Measurements from ENCODE around the gene APLP1.
"Not testable (repeated sequence)": the region's sequence is repeated elsewhere in the genome, so short reads cannot be mapped to it uniquely, and the experiment has no call there.

Gene APLP1

GRCh38 chr19:35908010-35908441 lies 39.7 kb downstream of the APLP1 start, which contains the start of gene TYROBP:
TYROBP (minus strand) TSS chr19:35908295; CDS start chr19:35908228, 67 bp downstream.
- no peak within 1 kb of the TSS for H3K27ac ChIP-seq
- TF ChIP-seq ZFX (IDR thresholded peaks at IDR 0.05; ENCODE audit: borderline replicate concordance), result no peak
- TF ChIP-seq, protein P1, sequence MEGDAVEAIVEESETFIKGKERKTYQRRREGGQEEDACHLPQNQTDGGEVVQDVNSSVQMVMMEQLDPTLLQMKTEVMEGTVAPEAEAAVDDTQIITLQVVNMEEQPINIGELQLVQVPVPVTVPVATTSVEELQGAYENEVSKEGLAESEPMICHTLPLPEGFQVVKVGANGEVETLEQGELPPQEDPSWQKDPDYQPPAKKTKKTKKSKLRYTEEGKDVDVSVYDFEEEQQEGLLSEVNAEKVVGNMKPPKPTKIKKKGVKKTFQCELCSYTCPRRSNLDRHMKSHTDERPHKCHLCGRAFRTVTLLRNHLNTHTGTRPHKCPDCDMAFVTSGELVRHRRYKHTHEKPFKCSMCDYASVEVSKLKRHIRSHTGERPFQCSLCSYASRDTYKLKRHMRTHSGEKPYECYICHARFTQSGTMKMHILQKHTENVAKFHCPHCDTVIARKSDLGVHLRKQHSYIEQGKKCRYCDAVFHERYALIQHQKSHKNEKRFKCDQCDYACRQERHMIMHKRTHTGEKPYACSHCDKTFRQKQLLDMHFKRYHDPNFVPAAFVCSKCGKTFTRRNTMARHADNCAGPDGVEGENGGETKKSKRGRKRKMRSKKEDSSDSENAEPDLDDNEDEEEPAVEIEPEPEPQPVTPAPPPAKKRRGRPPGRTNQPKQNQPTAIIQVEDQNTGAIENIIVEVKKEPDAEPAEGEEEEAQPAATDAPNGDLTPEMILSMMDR (IDR thresholded peaks at IDR 0.05), result no peak

DNA sequence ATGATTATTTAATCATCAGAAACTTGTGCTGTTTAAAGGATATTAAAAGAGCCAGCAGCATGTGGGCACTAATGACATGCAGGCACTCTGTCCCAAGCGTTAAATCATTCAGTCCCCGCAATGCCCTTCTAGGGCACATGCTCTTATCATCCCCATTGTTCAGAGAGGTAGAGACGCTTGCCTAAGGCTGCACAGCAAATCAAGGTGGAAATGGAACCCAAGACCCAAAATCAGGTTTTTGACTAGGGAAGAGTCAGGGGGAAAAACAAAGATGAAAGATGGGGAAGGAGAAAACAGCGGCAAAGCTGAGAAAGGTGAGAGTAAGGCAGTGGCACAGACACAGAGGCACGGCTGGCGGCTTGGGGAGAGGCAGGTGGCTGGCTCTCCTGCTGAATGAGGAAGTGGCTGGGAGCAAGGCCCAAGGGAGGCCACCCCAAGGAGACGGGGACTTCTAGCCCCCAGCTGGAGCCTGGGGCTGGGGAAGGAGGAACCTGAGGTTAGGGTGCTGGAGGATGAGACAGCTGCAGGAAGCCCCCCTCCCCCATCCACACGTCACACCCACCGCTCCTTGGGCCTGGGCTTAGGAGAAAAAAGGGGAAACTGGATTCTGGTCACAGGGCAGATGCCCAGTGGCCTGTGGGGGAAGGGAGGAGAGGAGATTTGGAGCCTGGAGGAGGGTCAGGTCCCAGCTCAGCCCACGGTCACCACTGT lies 40.8 kb downstream of the APLP1 start:
- TF ChIP-seq, protein P1 (IDR thresholded peaks at IDR 0.05), result no peak
- no peak for TF ChIP-seq ZFX (IDR thresholded peaks at IDR 0.05; ENCODE audit: borderline replicate concordance)
- no peak overlapping the region for H3K27ac ChIP-seq

DNA sequence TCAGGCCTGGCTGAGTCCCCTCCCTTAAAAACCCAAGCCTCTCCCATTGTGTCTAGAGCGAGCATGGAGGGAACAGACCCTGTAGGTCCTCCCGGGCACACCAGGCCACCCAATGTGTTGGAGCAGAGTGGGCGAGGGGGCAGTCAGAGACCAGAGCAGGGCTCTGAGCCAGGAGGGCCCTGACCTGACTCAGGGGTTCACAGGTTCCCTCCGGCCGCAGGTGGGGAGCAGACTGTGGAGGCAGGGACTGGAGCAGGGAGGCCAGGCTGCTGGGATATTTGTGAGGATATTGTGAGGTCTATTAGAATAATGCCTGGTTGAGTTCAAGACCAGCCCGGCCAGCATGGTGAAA lies 41.3 kb downstream of the APLP1 start:
- TF ChIP-seq ZFX (IDR thresholded peaks at IDR 0.05; ENCODE audit: borderline replicate concordance), result no peak
- TF ChIP-seq, protein P1 (IDR thresholded peaks at IDR 0.05), result no peak
- no peak overlapping the region for H3K27ac ChIP-seq

GRCh38 chr19:35910355-35910754 lies 42.0 kb downstream of the APLP1 start:
- H3K27ac ChIP-seq, result not testable (repeated sequence)

- no peak overlapping the region for H3K27ac ChIP-seq
- TF ChIP-seq, protein P1 (IDR thresholded peaks at IDR 0.05), result no peak
- no peak for TF ChIP-seq ZFX (IDR thresholded peaks at IDR 0.05; ENCODE audit: borderline replicate concordance)
Observed at GRCh38 chr19:35911173-35911572, 42.8 kb downstream of the APLP1 start.

GRCh38 chr19:35911790-35912189 lies 43.4 kb downstream of the APLP1 start:
- no peak overlapping the region for H3K27ac ChIP-seq
- no peak for TF ChIP-seq ZFX (IDR thresholded peaks at IDR 0.05; ENCODE audit: borderline replicate concordance)
- TF ChIP-seq, protein P1 (IDR thresholded peaks at IDR 0.05), result no peak

GRCh38 chr19:35913589-35913988 lies 45.2 kb downstream of the APLP1 start:
- TF ChIP-seq, protein P1 (IDR thresholded peaks at IDR 0.05), result no peak
- no peak for TF ChIP-seq ZFX (IDR thresholded peaks at IDR 0.05; ENCODE audit: borderline replicate concordance)
- H3K27ac ChIP-seq, result no peak overlapping the region

- no peak overlapping the region for H3K27ac ChIP-seq
- no peak for TF ChIP-seq ZFX (IDR thresholded peaks at IDR 0.05; ENCODE audit: borderline replicate concordance)
- TF ChIP-seq, protein P1 (IDR thresholded peaks at IDR 0.05), result no peak
Observed at GRCh38 chr19:35915443-35915842, 47.1 kb downstream of the APLP1 start.
